GM19240 (cell line): Measurements from ENCODE around the gene NOTCH2NLA.
"Not testable (repeated sequence)": the region's sequence is repeated elsewhere in the genome, so short reads cannot be mapped to it uniquely, and the experiment has no call there.

Experiments used
- DNase-seq: peaks from one replicate; pipeline ENCODE4 v3.0.0; 2011; ENCODE audit warnings: low spot score; ENCODE audit not compliant: insufficient read length

The NOTCH2NLA gene

GRCh38 chr1:146167740-146168139 lies 61.1 kb downstream of the NOTCH2NLA start:
- DNase-seq, result not testable (repeated sequence)

- DNase-seq, result not testable (repeated sequence)
Observed at GRCh38 chr1:146167273-146167672, 61.5 kb downstream of the NOTCH2NLA start.

GRCh38 chr1:146144465-146144864 lies 84.4 kb downstream of the NOTCH2NLA start, which contains the start of gene NBPF10:
Gene NBPF10 (minus strand): TSS chr1:146144804. CDS start chr1:146144769, 35 bp downstream.
- not testable (repeated sequence) for DNase-seq
